Ishikawa (cell line): ENCODE data around the gene ZNF343.

Experiments used
- CEBPB ChIP-seq: IDR thresholded peaks from 2 replicates; pipeline ENCODE4 v1.6.1; 2012
- CREB1 ChIP-seq: IDR thresholded peaks from 2 replicates; pipeline ENCODE4 v1.6.1; 2012; ENCODE audit warnings: low read depth
- EGR1 ChIP-seq: IDR thresholded peaks from 2 replicates; pipeline ENCODE4 v1.6.1; 2012
- EP300 ChIP-seq: IDR thresholded peaks from 2 replicates; pipeline ENCODE4 v1.6.1; 2012; ENCODE audit warnings: borderline replicate concordance
- FOXM1 ChIP-seq: IDR thresholded peaks from 2 replicates; pipeline ENCODE4 v1.6.1; 2012; ENCODE audit warnings: low read depth, borderline replicate concordance
- MAX ChIP-seq: IDR thresholded peaks from 2 replicates; pipeline ENCODE4 v1.6.1; 2012
- NFIC ChIP-seq: IDR thresholded peaks from 2 replicates; pipeline ENCODE4 v1.6.1; 2012
- TAF1 ChIP-seq: IDR thresholded peaks from 2 replicates; pipeline ENCODE4 v1.6.1; 2012; ENCODE audit warnings: low read depth, mild to moderate bottlenecking
- TCF12 ChIP-seq: IDR thresholded peaks from 2 replicates; pipeline ENCODE4 v1.6.1; 2012; ENCODE audit warnings: low read depth
- TEAD4 ChIP-seq: IDR thresholded peaks from 2 replicates; pipeline ENCODE4 v1.6.1; 2012
- YY1 ChIP-seq: IDR thresholded peaks from 2 replicates; pipeline ENCODE4 v1.6.1; 2012; ENCODE audit warnings: low read depth
- TF ChIP-seq, protein P1 (sequence below): IDR thresholded peaks from 2 replicates; pipeline ENCODE4 v1.6.1; 2012; ENCODE audit warnings: low read depth, mild to moderate bottlenecking
- TF ChIP-seq, protein P2 (sequence below): IDR thresholded peaks from 2 replicates; pipeline ENCODE4 v1.6.1; 2012

Gene ZNF343

GRCh38 chr20:2460752-2461424 lies 47.8 kb downstream of the ZNF343 start:
- TF ChIP-seq, protein P1, sequence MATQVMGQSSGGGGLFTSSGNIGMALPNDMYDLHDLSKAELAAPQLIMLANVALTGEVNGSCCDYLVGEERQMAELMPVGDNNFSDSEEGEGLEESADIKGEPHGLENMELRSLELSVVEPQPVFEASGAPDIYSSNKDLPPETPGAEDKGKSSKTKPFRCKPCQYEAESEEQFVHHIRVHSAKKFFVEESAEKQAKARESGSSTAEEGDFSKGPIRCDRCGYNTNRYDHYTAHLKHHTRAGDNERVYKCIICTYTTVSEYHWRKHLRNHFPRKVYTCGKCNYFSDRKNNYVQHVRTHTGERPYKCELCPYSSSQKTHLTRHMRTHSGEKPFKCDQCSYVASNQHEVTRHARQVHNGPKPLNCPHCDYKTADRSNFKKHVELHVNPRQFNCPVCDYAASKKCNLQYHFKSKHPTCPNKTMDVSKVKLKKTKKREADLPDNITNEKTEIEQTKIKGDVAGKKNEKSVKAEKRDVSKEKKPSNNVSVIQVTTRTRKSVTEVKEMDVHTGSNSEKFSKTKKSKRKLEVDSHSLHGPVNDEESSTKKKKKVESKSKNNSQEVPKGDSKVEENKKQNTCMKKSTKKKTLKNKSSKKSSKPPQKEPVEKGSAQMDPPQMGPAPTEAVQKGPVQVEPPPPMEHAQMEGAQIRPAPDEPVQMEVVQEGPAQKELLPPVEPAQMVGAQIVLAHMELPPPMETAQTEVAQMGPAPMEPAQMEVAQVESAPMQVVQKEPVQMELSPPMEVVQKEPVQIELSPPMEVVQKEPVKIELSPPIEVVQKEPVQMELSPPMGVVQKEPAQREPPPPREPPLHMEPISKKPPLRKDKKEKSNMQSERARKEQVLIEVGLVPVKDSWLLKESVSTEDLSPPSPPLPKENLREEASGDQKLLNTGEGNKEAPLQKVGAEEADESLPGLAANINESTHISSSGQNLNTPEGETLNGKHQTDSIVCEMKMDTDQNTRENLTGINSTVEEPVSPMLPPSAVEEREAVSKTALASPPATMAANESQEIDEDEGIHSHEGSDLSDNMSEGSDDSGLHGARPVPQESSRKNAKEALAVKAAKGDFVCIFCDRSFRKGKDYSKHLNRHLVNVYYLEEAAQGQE, result no peak
- TF ChIP-seq TCF12, result no peak
- no peak for TF ChIP-seq FOXM1

GRCh38 chr20:2459981-2460751 lies 48.5 kb downstream of the ZNF343 start:
- TF ChIP-seq CREB1 (no peak), EP300 (no peak), TEAD4 (no peak), EGR1 (no peak), MAX (no peak), YY1 (no peak), TCF12 (no peak)
- TF ChIP-seq, protein P2, sequence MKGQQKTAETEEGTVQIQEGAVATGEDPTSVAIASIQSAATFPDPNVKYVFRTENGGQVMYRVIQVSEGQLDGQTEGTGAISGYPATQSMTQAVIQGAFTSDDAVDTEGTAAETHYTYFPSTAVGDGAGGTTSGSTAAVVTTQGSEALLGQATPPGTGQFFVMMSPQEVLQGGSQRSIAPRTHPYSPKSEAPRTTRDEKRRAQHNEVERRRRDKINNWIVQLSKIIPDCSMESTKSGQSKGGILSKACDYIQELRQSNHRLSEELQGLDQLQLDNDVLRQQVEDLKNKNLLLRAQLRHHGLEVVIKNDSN, result no peak

DNA sequence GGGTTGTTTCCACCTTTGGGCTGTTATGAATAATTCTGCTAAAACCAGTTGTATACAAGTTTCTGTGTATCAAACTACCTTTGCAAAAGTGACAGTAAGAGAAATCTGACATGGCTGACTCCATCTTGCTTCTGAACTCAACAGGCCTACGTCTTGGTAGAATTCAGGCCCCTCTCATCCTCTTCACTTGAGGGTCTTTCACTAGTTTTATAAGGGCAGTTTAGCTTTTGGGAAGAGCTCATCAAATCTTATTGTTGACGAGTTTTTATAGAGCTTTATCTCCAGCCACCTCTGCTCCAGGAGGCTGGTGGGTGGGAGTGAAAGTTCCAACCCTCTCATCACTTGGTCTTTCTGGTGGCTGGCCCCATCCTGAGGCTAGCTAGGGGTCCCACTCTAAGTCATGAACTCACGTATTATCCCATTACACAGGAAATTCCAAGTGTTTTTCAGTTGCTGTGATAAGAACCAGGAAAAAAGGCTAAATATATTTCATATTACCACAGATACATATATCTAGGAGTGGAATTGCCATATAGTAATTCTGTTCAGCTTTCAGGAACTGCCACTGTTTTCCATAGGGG lies 49.7 kb downstream of the ZNF343 start:
- no peak for TF ChIP-seq TEAD4
- no peak for TF ChIP-seq EP300
- TF ChIP-seq NFIC, result no peak
- no peak for TF ChIP-seq YY1

DNA sequence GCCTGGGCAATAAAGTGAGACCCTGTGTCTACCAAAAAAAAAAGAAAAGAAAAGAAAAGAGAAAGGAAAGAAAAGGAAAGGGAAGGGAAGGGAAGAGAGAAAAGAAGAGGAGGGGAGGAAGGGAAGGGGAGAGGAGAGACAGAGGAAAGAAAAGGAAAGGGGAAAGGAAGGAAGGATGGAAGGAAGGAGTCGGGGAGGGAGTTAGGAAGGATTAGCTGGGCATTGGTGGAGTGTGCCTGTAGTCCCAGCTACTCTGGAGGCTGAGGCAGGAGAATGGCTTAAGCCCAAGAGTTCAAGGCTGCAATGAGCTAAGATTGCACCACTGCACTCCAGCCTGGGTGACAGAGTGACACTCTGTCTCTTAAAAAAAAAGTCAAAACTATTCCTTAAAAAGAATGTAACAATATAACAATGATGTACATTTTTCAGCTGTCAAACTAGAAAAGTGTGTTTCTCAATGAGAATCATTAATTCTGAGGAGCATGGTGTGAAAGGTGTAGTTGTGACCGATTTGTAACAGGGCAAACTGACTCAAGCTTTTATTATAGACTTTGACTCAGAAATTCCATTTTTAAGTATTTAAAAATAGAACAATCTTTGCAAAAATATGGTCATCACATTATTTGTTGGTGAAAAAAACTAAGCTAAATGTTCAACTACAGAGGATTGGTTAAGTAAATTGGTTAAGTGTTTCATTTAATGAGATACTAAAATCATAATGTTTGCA lies 52.8 kb downstream of the ZNF343 start:
- TF ChIP-seq MAX (no peak), TCF12 (no peak), YY1 (no peak), TAF1 (no peak)
- TF ChIP-seq, protein P2, result no peak

DNA sequence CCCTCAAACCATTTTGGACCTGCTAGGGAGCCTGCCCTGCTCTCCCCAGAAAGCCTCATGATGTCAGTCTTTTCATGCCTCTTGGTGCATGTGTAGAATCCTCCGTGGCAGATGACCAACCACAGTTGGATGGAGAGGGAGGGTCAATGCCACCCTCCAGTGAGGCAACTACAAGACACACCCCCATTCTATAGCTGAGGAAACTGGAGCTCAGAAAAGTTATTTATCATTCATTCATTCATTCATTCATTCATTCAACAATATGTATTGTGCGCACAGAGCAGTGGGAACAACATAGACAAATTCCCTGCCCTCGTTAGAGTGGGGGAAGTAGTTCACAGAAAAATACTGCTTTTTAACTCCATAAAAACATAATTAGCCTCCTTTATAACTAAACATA lies 54.9 kb downstream of the ZNF343 start:
- TF ChIP-seq TCF12, result no peak
- TF ChIP-seq, protein P1, result no peak
- TF ChIP-seq CEBPB, result no peak
- no peak for TF ChIP-seq NFIC
- TF ChIP-seq EGR1, result no peak
- TF ChIP-seq YY1, result no peak
- no peak for TF ChIP-seq MAX
- TF ChIP-seq, protein P2, result no peak
